T-cell (primary cell): ENCODE measurements around the gene HCFC1. TPM values are rescaled to one million over a fixed set of nuclear protein-coding genes. Genes with fewer than 3 reads are reported as not detected.
A peak's percentile ranks its signal among the peaks of the same experiment; 100 is the strongest.

Experiments used
- ATAC-seq, 4 experiments: fragments of 200-7000 bp in 3 of 4; fragments of 150-1000 bp in 1 of 4; cut with Tn5 transposase; replicated peaks in 1 of 4; 1 replicate in 3 of 4; 2 replicates in 1 of 4; pipeline ENCODE4 v1.10.0; 2021; ENCODE audit warnings: moderate library complexity in 3 of 4, mild to moderate bottlenecking in 2 of 4, moderate number of reproducible peaks in 1 of 4
- CTCF ChIA-PET, 2 donors: fragments of 300-600 bp; sonication (Branson Sonifier 250); formaldehyde crosslinking; loops; one replicate each; lab custom pipeline; 2022; ENCODE audit warnings: antibody characterized with exemption in 2 of 2; lab: Charles Lee
- POLR2A ChIA-PET, 2 donors: fragments of 300-600 bp; sonication (Branson Sonifier 250); formaldehyde crosslinking; loops; one replicate each; lab custom pipeline; 2022; ENCODE audit warnings: antibody characterized with exemption in 2 of 2; lab: Charles Lee
- DNase-seq, 35 experiments: peaks; one replicate each; pipeline versions ENCODE4 v3.0.0 to v3.0.0-alpha.2; 2013 to 2023
- H3K27ac ChIP-seq: one replicate; pipeline ENCODE4 v1.5.1; 2013; ENCODE audit warnings: low read length
- H3K27me3 ChIP-seq, 2 experiments: replicated peaks in 1 of 2; 1 replicate in 1 of 2; 2 replicates in 1 of 2; pipeline versions ENCODE4 v1.6.1 to v1.7.0; 2013; ENCODE audit warnings: low read length in 1 of 2, mixed read lengths in 1 of 2; ENCODE audit not compliant: control insufficient read depth in 2 of 2, insufficient read depth in 2 of 2; ENCODE audit errors: extremely low read depth in 1 of 2
- H3K36me3 ChIP-seq, 2 donors: 1 replicate in 1 of 2; 2 replicates in 1 of 2; pipeline versions ENCODE4 v1.6.1 to v1.7.0; 2013; ENCODE audit warnings: low read length in 1 of 2; ENCODE audit not compliant: control insufficient read depth in 2 of 2, insufficient read depth in 1 of 2; ENCODE audit errors: extremely low read depth in 1 of 2
- H3K4me1 ChIP-seq, 2 experiments: 1 replicate in 1 of 2; 2 replicates in 1 of 2; pipeline versions ENCODE4 v1.6.1 to v1.7.0; 2013; ENCODE audit warnings: low read length in 2 of 2, mixed read lengths in 1 of 2; ENCODE audit not compliant: insufficient read depth in 2 of 2, control insufficient read depth in 1 of 2; ENCODE audit errors: extremely low read depth in 1 of 2
- H3K4me3 ChIP-seq, 2 donors: 1 replicate in 1 of 2; 2 replicates in 1 of 2; pipeline versions ENCODE4 v1.5.1 to v1.7.0; 2013; ENCODE audit warnings: mild to moderate bottlenecking in 2 of 2, low read length in 1 of 2, moderate library complexity in 1 of 2; ENCODE audit not compliant: control insufficient read depth in 1 of 2; ENCODE audit errors: extremely low read depth in 1 of 2
- H3K9me3 ChIP-seq: 2 replicates; pipeline ENCODE4 v1.7.0; 2013
- H3K27ac Mint-ChIP-seq, 2 donors: one replicate each; pipeline ENCODE4 v1.8.0; 2020 to 2021; ENCODE audit warnings: mild to moderate bottlenecking in 2 of 2, mixed read lengths in 2 of 2
- H3K27me3 Mint-ChIP-seq, 2 donors: one replicate each; pipeline ENCODE4 v1.8.0; 2021 to 2022; ENCODE audit warnings: mixed read lengths in 2 of 2
- H3K36me3 Mint-ChIP-seq: one replicate; pipeline ENCODE4 v1.8.0; 2021; ENCODE audit warnings: mixed read lengths
- H3K4me1 Mint-ChIP-seq, 3 donors: one replicate each; pipeline ENCODE4 v1.8.0; 2020 to 2022; ENCODE audit warnings: mixed read lengths in 3 of 3, mild to moderate bottlenecking in 1 of 3
- H3K4me3 Mint-ChIP-seq, 3 donors: one replicate each; pipeline ENCODE4 v1.8.0; 2020 to 2022; ENCODE audit warnings: mild to moderate bottlenecking in 3 of 3, mixed read lengths in 3 of 3, moderate library complexity in 3 of 3
- H3K9me3 Mint-ChIP-seq, 3 donors: one replicate each; pipeline ENCODE4 v1.8.0; 2020 to 2022; ENCODE audit warnings: mixed read lengths in 3 of 3
- WGBS: methylation state at CpG from one replicate; pipeline ENCODE4 v1.1.5; 2013; ENCODE audit warnings: missing lambda C conversion rate; ENCODE audit not compliant: insufficient coverage; 5-methylcytosine and 5-hydroxymethylcytosine counted together
- total RNA-seq, 35 experiments: library from RNA in 6 of 35; stranded (reverse) in 6 of 35; fragments of 120-200 nt in 1 of 35; gene quantifications; one replicate each; pipeline versions ENCODE4 v1.2.1 to v1.2.4 and lab custom pipeline; 2013 to 2026

HCFC1 gene
- total RNA-seq, 5 donors from 2014 or later (not counting 1 experiment from before 2014, with no cell fraction given), result 67.1 to 73.4 (median 69.2) TPM

DNA sequence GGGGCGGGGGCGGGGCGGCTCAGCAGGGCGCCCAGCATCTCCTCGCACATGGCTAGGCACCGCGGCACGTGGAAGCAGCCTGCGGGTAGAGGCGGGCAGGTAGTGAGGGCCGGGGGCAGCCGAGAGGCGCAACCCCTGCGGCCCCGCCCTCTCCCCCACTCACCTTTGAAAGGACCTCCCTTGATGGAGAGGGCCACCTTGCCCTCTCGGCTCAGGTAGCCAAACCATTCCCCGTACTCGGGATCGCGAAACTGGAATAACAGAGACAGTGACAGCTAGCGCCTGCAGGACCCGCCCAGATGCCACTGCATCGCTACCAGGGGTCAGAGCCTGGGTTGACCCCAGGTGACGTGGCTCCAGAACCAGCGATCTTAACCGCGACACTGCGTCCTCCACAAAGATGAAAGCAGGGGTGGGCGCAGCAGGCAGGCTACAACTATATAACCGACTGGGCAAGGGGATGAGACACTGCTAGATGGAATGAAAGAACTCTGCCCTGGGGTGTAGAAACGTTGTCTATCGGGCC lies 36.2 kb downstream of the HCFC1 start:
- peaks cover 6% of the 10 kb centered on the region for H3K36me3 Mint-ChIP-seq
- peaks cover 18 to 22% (median 19%) of the 10 kb centered on the region in 3 donors for H3K4me1 Mint-ChIP-seq
- Histone ChIP-seq H3K4me3 (peak overlapping the region in 1 of 2 donors; percentile 41), H3K27me3 (no peaks in the 10 kb centered on the region), H3K4me1 (peaks cover 0 to 17% of the 10 kb centered on the region in 2 experiments), H3K27ac (peak overlapping the region; percentile 49), H3K36me3 (peaks cover 0 to 14% of the 10 kb centered on the region in 2 donors), H3K9me3 (no peaks in the 10 kb centered on the region)
- DNase-seq (no peak), ATAC-seq (no peak)
- peaks cover 0 to 10% of the 10 kb centered on the region in 2 donors for H3K27me3 Mint-ChIP-seq
- H3K27ac Mint-ChIP-seq, result peak overlapping the region in 1 of 2 donors; percentile 77
- peak overlapping the region; percentile 66 to 71 (median 70) for H3K4me3 Mint-ChIP-seq
- 31% methylated on average over 4 of the region's 32 CpGs for WGBS
- POLR2A ChIA-PET, result interaction anchor here in 1 of 2 donors (0.6 kb wide), 1 partner anchor 56 kb away, joined by 8 read pairs; no protein-coding TSS in a partner anchor
- H3K9me3 Mint-ChIP-seq, result no peaks in the 10 kb centered on the region
- CTCF ChIA-PET, result interaction anchor here (1.0 to 1.3 kb wide), 2 partner anchors 12 kb away, joined by 3 to 4 read pairs; no protein-coding TSS in a partner anchor

DNA sequence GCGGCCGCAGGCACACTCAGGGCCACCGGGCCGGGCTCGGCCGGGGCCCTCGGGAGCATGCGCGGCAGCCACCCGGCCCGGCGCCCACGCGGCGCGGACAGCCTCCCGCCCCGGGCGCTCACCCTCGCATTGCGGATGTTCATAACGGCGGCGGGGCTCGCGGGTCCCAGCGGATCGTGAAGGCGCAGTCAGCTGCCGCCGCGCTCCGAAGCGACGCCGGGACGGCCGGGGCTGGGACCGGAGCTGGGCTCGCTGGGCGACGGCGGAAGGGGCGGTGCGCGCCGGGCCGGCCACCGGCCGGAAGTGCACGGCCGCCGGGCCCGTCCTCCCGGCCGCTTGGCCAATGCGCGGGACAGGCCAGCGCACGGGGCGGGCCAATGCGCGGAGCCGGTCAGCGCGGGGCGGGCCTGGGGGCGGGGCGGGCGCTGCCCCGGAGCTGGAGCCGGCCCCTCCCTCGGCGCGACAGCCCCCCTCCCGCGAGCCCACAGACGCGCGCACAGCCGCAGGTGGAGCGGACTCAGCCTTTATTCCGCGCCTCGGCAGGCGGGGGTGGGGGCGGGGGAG lies 36.8 kb downstream of the HCFC1 start, which contains the start of gene NAA10:
Gene NAA10 (minus strand): TSS at position 276 of the 564 bp plus-strand sequence. CDS start 133 bp downstream, at position 143.
- ATAC-seq, result peak; percentile 70 to 80 (median 75)
- WGBS, result 0% methylated on average over 42 of the region's 87 CpGs
- no peaks in the 10 kb centered on the region for H3K9me3 Mint-ChIP-seq
- peaks cover 0 to 22% of the 10 kb centered on the region in 2 experiments for H3K4me1 ChIP-seq
- ChIA-PET CTCF (interaction anchor here (1.0 to 1.9 kb wide), 4 partner anchors 11 to 24 kb away, joined by 3 to 4 read pairs (median 4); no protein-coding TSS in a partner anchor), POLR2A (interaction anchor here in 1 of 2 donors (0.6 kb wide), 1 partner anchor 34 kb away, joined by 3 read pairs; no protein-coding TSS in a partner anchor)
- H3K27me3 Mint-ChIP-seq, result peaks cover 0 to 10% of the 10 kb centered on the region in 2 donors
- peak within 1 kb of the TSS; percentile 49 to 65 for H3K4me3 ChIP-seq
- DNase-seq, result peak in 18 of 35 experiments; percentile 14 to 66 (median 32)
- H3K4me3 Mint-ChIP-seq, result peak within 1 kb of the TSS; percentile 83 to 85 (median 84)
- no peaks in the 10 kb centered on the region for H3K9me3 ChIP-seq
- H3K36me3 ChIP-seq, result peaks cover 0 to 14% of the 10 kb centered on the region in 2 donors
- H3K36me3 Mint-ChIP-seq, result peaks cover 6% of the 10 kb centered on the region
- H3K27me3 ChIP-seq, result no peaks in the 10 kb centered on the region
- H3K27ac ChIP-seq, result peak within 1 kb of the TSS; percentile 49
- H3K27ac Mint-ChIP-seq, result peak within 1 kb of the TSS; percentile 77 to 86
- peaks cover 18 to 21% (median 19%) of the 10 kb centered on the region in 3 donors for H3K4me1 Mint-ChIP-seq

DNA sequence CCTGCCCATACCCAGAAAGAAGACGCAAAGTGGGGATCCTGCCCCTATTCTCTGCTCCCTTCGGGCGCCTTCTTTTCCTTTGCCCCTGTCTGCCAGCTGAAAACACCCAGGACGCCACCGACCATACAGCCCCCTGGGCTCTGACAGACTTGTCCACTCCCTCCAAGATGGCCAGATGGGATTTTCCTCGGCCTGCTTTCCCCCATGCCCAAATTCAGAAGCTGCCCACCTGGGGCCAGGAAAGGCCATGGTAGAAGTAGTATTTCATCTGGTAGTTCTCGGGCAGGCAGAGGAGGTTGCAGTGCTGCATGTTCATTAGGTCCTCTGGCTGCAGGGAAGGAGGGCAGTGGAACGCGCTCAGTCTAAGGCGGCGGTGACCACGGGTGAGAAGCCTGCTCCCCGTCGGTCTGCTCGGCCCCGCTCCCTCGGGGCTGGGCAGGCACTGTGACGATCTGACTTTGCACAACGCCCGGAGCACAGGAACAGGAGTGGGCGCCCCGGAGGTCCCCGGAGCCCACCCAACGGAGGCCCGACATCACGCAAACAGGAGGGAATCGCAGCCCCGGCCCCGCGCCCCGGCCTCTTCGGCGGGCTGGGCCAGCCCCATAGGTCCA lies 37.4 kb downstream of the HCFC1 start:
- ChIA-PET POLR2A (interaction anchor here in 1 of 2 donors (0.6 kb wide), 1 partner anchor 34 kb away, joined by 3 read pairs; no protein-coding TSS in a partner anchor), CTCF (interaction anchor here in 1 of 2 donors (1.0 to 1.9 kb wide), 3 partner anchors 11 to 23 kb away, joined by 3 to 4 read pairs (median 3); no protein-coding TSS in a partner anchor)
- 0% methylated on average over 24 of the region's 33 CpGs for WGBS
- Histone ChIP-seq H3K4me1 (peaks cover 0 to 28% of the 10 kb centered on the region in 2 experiments), H3K9me3 (no peaks in the 10 kb centered on the region), H3K4me3 (peak overlapping the region; percentile 49 to 65), H3K27me3 (no peaks in the 10 kb centered on the region), H3K27ac (peak overlapping the region; percentile 29), H3K36me3 (peaks cover 0 to 17% of the 10 kb centered on the region in 2 donors)
- no peaks in the 10 kb centered on the region for H3K9me3 Mint-ChIP-seq
- no peak for DNase-seq
- H3K27ac Mint-ChIP-seq, result peak overlapping the region; percentile 62 to 86
- peaks cover 0 to 10% of the 10 kb centered on the region in 2 donors for H3K27me3 Mint-ChIP-seq
- peak; percentile 26 to 40 (median 36) for ATAC-seq
- peaks cover 6% of the 10 kb centered on the region for H3K36me3 Mint-ChIP-seq
- peak overlapping the region; percentile 83 to 85 (median 84) for H3K4me3 Mint-ChIP-seq
- peaks cover 19 to 23% (median 23%) of the 10 kb centered on the region in 3 donors for H3K4me1 Mint-ChIP-seq

DNA sequence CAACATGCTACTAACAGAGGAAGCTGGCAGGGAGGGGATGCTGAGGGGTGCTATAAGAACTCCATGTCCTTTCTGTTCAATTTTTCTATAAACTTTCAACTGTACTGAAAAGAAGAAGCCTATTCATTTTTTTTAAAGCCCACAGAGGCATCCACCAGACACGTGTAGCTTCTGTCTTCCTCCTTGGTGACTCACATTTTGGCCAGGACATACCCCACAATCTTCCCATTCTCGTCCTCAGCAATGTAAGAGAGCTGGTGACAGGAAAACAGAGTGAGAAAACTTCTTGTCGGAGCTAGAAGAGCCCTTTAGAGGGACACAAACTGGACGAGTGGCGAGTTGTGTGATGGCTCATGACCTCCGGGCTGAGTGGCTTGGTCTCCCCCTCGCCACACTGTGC lies 37.9 kb downstream of the HCFC1 start:
- Mint-ChIP-seq H3K4me1 (peaks cover 23 to 28% (median 28%) of the 10 kb centered on the region in 3 donors), H3K36me3 (peaks cover 6% of the 10 kb centered on the region), H3K9me3 (no peaks in the 10 kb centered on the region), H3K27me3 (peaks cover 0 to 10% of the 10 kb centered on the region in 2 donors), H3K27ac (peak overlapping the region; percentile 62 to 86), H3K4me3 (peak overlapping the region; percentile 83 to 85 (median 84))
- H3K4me1 ChIP-seq, result peaks cover 0 to 33% of the 10 kb centered on the region in 2 experiments
- no peaks in the 10 kb centered on the region for H3K27me3 ChIP-seq
- no peak overlapping the region for H3K27ac ChIP-seq
- H3K9me3 ChIP-seq, result no peaks in the 10 kb centered on the region
- peak overlapping the region in 1 of 2 donors; percentile 49 for H3K4me3 ChIP-seq
- ChIA-PET CTCF (interaction anchor here (1.0 to 1.9 kb wide), 4 partner anchors 10 to 23 kb away, joined by 3 to 4 read pairs (median 4); no protein-coding TSS in a partner anchor), POLR2A (no interaction called here)
- no peak for ATAC-seq
- WGBS, result no CpG with 5 or more reads among the region's 7 CpGs
- DNase-seq, result no peak
- H3K36me3 ChIP-seq, result peaks cover 0 to 17% of the 10 kb centered on the region in 2 donors

DNA sequence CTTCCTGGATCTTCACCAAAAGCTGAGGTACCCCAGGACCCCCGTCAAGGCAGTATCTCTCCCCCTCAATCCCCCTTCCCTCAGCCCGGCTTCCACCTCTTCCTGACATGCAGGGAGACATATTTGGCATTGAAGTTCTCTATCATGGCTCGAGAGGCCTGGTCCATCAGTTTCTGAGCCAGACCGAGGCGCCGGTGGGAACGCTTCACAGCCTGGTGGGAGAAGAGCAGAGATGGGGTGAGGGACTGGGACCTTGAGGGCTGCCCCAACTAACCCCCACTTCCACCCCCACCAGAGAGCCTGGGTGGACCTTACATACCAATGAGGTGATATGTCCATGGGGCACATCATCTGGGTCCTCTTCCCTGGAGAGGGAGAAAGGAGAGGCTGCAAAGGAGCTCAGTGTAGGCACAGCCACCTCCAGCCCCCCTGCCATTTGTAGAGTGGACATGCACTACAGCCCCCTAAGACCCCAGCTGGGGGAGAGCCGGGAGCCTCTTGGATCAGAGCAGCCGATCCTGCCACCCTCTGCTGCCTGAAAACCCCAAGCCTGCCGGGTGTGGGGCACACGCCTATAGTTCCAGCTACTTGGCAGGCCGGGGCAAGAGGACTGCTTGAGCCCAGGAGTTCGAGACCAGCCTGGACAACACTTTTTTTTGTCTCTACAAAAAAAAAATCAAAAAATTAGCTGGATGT lies 39.2 kb downstream of the HCFC1 start:
- WGBS, result 100% methylated on average over 2 of the region's 13 CpGs

More for the DNA sequence above, 39.2 kb downstream of the HCFC1 start:
- no peaks in the 10 kb centered on the region for H3K9me3 Mint-ChIP-seq
- DNase-seq (no peak), ATAC-seq (no peak)
- peaks cover 0 to 10% of the 10 kb centered on the region in 2 donors for H3K27me3 Mint-ChIP-seq
- POLR2A ChIA-PET, result no interaction called here
- peak overlapping the region in 1 of 2 donors; percentile 66 for H3K27ac Mint-ChIP-seq
- Histone ChIP-seq H3K9me3 (no peaks in the 10 kb centered on the region), H3K4me3 (no peak overlapping the region), H3K4me1 (peaks cover 2 to 40% of the 10 kb centered on the region in 2 experiments), H3K36me3 (peaks cover 0 to 17% of the 10 kb centered on the region in 2 donors), H3K27ac (no peak overlapping the region), H3K27me3 (no peaks in the 10 kb centered on the region)
- H3K4me1 Mint-ChIP-seq, result peaks cover 29 to 35% (median 31%) of the 10 kb centered on the region in 3 donors
- peaks cover 6% of the 10 kb centered on the region for H3K36me3 Mint-ChIP-seq
- CTCF ChIA-PET, result interaction anchor here (1.1 to 1.6 kb wide), 2 partner anchors 15 kb away, joined by 4 read pairs; no protein-coding TSS in a partner anchor
- no peak overlapping the region for H3K4me3 Mint-ChIP-seq
